Panc1 (cell line): ENCODE data around the gene NCAM1.

Source experiments
- POLR2AphosphoS5 ChIP-seq: IDR thresholded peaks from 2 replicates; pipeline ENCODE4 v1.6.1; 2012; ENCODE audit warnings: mild to moderate bottlenecking, low read depth, low read length, moderate library complexity
- SIN3A ChIP-seq: IDR thresholded peaks from 2 replicates; pipeline ENCODE4 v1.6.1; 2012; ENCODE audit warnings: low read depth, mild to moderate bottlenecking, low read length, moderate library complexity, borderline replicate concordance; ENCODE audit not compliant: insufficient read depth
- TF ChIP-seq, protein P1 (sequence below): fragments of 450-650 bp; IDR thresholded peaks from 2 replicates; pipeline ENCODE4 v1.5.1; 2017; ENCODE audit warnings: mild to moderate bottlenecking
- TF ChIP-seq, protein P2 (sequence below), 2 experiments: IDR thresholded peaks; 2 replicates each; pipeline ENCODE4 v1.6.1; 2011 to 2012; ENCODE audit warnings: low read depth in 2 of 2, control low read depth in 1 of 2, low read length in 1 of 2, mild to moderate bottlenecking in 1 of 2, moderate library complexity in 1 of 2; ENCODE audit not compliant: insufficient read depth in 1 of 2

DNA sequence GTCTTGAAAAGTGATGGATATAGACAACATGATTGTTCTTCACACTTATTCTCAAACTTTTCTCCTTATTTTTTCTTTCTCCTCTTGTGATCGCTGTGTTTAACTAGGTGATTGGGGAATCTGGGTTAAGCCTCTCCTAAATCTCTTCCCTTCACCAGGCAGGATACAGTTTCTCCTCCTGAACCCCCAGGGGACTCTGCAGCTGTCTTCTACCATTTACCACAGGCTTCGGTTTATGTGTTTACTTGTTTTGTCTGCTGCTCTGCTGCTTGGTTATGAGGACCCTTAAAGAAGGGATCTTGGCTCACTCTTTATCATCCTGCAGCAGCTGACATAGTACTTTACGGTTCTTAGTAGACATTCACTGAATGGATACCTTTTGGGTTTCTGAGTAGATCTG, 124.2 kb downstream of the NCAM1 start:
- TF ChIP-seq, protein P1, sequence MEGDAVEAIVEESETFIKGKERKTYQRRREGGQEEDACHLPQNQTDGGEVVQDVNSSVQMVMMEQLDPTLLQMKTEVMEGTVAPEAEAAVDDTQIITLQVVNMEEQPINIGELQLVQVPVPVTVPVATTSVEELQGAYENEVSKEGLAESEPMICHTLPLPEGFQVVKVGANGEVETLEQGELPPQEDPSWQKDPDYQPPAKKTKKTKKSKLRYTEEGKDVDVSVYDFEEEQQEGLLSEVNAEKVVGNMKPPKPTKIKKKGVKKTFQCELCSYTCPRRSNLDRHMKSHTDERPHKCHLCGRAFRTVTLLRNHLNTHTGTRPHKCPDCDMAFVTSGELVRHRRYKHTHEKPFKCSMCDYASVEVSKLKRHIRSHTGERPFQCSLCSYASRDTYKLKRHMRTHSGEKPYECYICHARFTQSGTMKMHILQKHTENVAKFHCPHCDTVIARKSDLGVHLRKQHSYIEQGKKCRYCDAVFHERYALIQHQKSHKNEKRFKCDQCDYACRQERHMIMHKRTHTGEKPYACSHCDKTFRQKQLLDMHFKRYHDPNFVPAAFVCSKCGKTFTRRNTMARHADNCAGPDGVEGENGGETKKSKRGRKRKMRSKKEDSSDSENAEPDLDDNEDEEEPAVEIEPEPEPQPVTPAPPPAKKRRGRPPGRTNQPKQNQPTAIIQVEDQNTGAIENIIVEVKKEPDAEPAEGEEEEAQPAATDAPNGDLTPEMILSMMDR, result no peak
- TF ChIP-seq POLR2AphosphoS5, result no peak
- TF ChIP-seq SIN3A, result no peak
- TF ChIP-seq, protein P2, sequence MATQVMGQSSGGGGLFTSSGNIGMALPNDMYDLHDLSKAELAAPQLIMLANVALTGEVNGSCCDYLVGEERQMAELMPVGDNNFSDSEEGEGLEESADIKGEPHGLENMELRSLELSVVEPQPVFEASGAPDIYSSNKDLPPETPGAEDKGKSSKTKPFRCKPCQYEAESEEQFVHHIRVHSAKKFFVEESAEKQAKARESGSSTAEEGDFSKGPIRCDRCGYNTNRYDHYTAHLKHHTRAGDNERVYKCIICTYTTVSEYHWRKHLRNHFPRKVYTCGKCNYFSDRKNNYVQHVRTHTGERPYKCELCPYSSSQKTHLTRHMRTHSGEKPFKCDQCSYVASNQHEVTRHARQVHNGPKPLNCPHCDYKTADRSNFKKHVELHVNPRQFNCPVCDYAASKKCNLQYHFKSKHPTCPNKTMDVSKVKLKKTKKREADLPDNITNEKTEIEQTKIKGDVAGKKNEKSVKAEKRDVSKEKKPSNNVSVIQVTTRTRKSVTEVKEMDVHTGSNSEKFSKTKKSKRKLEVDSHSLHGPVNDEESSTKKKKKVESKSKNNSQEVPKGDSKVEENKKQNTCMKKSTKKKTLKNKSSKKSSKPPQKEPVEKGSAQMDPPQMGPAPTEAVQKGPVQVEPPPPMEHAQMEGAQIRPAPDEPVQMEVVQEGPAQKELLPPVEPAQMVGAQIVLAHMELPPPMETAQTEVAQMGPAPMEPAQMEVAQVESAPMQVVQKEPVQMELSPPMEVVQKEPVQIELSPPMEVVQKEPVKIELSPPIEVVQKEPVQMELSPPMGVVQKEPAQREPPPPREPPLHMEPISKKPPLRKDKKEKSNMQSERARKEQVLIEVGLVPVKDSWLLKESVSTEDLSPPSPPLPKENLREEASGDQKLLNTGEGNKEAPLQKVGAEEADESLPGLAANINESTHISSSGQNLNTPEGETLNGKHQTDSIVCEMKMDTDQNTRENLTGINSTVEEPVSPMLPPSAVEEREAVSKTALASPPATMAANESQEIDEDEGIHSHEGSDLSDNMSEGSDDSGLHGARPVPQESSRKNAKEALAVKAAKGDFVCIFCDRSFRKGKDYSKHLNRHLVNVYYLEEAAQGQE (IDR thresholded peaks at IDR 0.05; ENCODE audit: insufficient read depth in 1 of 2, low read depth in 2 of 2, low read length in 1 of 2), result no peak
